Measurements from ENCODE around the gene SLC6A9.

SLC6A9 gene

DNA sequence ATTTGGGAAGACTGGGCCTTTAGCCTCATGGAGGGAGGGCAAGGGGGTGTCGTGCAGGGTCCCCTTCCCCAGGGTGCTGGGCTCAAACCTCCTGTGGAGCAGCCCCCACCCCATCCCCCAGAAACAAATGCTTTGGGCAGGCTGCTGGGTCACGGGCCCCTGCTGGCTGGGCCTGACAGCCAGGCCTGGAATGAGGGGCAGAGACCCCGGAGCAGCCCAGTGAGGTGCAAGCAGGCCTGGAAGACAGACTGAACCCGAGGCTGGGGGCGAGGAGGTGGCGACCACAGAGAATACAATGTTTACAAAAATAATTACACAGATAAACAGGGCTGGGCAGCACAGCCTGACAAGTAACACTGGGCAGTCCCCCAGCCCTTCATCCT lies 34.5 kb downstream of the SLC6A9 start:
- Histone ChIP-seq H4K20me1 (ENCODE audit: low read depth, low read length) (no peaks in the 10 kb centered on the region), H3K79me2 (ENCODE audit: insufficient read depth, low read length) (no peaks in the 10 kb centered on the region), H2AFZ (ENCODE audit: low read depth, low read length, severe bottlenecking) (no peak overlapping the region), H3K36me3 (ENCODE audit: low read length) (no peaks in the 10 kb centered on the region), H3K9ac (ENCODE audit: low read length) (no peak overlapping the region), H3K27me3 (ENCODE audit: low read length) (no peaks in the 10 kb centered on the region), H3K27ac (ENCODE audit: low read depth, low read length) (no peak overlapping the region), H3F3A (ENCODE audit: insufficient read depth) (no peaks in the 10 kb centered on the region), H3K9me3 (ENCODE audit: insufficient read depth, low read length) (no peaks in the 10 kb centered on the region), H3K4me3 (ENCODE audit: insufficient read depth, low read length, poor library complexity, severe bottlenecking) (no peak overlapping the region), H3K9me2 (replicated peaks; ENCODE audit: insufficient read depth, low read length) (no peaks in the 10 kb centered on the region), H3K4me2 (ENCODE audit: low read depth, low read length, poor library complexity, severe bottlenecking) (no peak overlapping the region)
- TF ChIP-seq EZH2phosphoT487 (conservative IDR thresholded peaks at IDR 0.05; ENCODE audit: low read length), result no peak
- TF ChIP-seq, protein P1, sequence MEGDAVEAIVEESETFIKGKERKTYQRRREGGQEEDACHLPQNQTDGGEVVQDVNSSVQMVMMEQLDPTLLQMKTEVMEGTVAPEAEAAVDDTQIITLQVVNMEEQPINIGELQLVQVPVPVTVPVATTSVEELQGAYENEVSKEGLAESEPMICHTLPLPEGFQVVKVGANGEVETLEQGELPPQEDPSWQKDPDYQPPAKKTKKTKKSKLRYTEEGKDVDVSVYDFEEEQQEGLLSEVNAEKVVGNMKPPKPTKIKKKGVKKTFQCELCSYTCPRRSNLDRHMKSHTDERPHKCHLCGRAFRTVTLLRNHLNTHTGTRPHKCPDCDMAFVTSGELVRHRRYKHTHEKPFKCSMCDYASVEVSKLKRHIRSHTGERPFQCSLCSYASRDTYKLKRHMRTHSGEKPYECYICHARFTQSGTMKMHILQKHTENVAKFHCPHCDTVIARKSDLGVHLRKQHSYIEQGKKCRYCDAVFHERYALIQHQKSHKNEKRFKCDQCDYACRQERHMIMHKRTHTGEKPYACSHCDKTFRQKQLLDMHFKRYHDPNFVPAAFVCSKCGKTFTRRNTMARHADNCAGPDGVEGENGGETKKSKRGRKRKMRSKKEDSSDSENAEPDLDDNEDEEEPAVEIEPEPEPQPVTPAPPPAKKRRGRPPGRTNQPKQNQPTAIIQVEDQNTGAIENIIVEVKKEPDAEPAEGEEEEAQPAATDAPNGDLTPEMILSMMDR (IDR thresholded peaks at IDR 0.05; ENCODE audit: insufficient read depth, low read length, poor library complexity, severe bottlenecking), result no peak

DNA sequence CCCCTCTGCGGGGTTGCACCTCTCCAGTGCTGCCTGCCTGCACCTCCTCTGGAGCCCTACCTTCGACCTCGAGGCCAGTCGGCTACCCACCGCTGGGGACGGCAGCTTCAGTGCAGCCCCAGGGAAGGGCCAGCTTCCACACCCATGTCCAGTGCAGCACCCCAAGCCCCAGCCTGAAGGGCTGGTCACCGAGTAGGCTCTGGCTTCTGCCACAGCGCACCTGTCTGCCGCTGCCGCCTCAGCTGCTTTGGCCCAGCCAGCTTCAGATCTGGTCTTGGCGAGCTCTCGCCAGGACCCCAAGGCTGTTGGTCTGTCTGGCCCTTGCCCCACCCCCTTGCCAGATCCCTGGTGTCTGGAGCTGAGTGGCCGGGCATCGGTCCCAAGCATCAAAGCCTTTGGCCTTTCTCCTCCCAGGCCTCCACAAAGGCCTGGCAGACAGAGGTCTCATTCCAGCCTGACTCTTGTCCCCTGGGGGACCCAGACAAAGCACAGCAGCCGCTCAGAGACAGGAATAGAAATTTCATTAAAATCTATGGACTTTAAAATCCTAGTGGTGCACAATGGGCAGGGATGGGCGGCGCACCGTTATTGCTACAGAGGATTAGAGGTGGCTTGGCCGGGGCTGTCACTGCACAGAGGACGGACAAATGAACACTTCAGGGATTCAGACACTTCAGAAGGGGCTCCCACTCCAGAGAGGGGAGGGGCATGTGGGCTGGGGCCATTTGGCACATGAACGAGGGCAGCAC lies 35.1 kb downstream of the SLC6A9 start:
- Histone ChIP-seq H3K27me3 (ENCODE audit: low read length) (no peaks in the 10 kb centered on the region), H3F3A (ENCODE audit: insufficient read depth) (no peaks in the 10 kb centered on the region), H3K79me2 (ENCODE audit: insufficient read depth, low read length) (no peaks in the 10 kb centered on the region), H3K27ac (ENCODE audit: low read depth, low read length) (no peak overlapping the region), H3K4me3 (ENCODE audit: insufficient read depth, low read length, poor library complexity, severe bottlenecking) (no peak overlapping the region), H3K9me3 (ENCODE audit: insufficient read depth, low read length) (no peaks in the 10 kb centered on the region), H3K9ac (ENCODE audit: low read length) (no peak overlapping the region), H2AFZ (ENCODE audit: low read depth, low read length, severe bottlenecking) (no peak overlapping the region), H3K4me2 (ENCODE audit: low read depth, low read length, poor library complexity, severe bottlenecking) (no peak overlapping the region), H4K20me1 (ENCODE audit: low read depth, low read length) (no peaks in the 10 kb centered on the region), H3K9me2 (replicated peaks; ENCODE audit: insufficient read depth, low read length) (no peaks in the 10 kb centered on the region), H3K36me3 (ENCODE audit: low read length) (no peaks in the 10 kb centered on the region)
- TF ChIP-seq EZH2phosphoT487 (conservative IDR thresholded peaks at IDR 0.05; ENCODE audit: low read length), result no peak
- TF ChIP-seq, protein P1 (IDR thresholded peaks at IDR 0.05; ENCODE audit: insufficient read depth, low read length, poor library complexity, severe bottlenecking), result no peak

DNA sequence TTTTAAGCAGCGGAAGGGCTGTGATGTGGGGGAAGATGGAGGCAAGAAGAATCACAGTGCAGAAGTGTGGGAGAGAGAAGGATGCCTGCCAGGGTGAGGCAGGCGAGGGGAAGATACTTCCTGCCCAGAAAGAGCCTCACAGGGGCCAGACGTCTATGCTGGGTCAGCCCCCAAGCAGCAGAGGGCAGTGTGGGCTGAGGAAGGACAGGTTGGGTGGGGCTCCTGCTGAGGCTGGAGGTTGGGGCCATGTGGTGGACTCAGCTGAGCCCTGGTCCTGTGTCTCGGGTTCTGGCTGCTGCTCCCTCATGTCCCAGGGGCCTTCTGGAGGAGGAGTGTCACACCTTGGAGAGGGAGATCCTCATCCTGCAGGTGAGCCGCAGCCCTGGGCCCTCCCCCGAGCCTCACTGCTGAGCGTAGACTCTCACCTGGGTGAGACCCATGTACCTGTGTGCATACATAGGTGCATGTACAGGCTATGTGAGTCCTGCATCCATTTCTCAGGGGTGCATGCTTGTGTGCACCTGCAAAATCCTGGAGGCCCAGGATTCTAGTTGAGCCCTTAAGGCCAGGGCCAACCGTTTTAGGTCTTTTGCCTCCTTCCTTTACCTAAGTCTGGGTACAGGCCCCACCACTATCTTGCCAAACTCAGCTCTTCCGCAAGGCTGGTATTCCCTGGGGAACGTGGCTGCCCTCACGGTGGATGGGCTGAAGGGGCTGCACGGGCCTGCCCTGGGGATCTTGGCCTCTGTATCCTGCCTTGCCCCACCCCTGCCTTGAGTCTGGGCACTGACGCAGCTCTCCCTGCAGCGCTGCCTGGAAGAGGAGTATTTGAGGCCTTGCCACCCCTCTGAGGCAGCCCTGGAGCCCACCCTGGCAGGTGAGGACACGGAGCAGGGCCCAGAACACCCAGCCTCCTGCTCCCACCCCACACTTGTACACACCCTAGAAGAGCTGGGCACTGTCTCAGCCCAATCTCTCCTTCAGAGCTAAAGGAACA lies 36.2 kb downstream of the SLC6A9 start:
- no peak overlapping the region for H3K9ac ChIP-seq (ENCODE audit: low read length)
- H3K9me2 ChIP-seq (replicated peaks; ENCODE audit: insufficient read depth, low read length), result no peaks in the 10 kb centered on the region
- TF ChIP-seq, protein P1 (IDR thresholded peaks at IDR 0.05; ENCODE audit: insufficient read depth, low read length, poor library complexity, severe bottlenecking), result peak; percentile 11
- no peak for TF ChIP-seq EZH2phosphoT487 (conservative IDR thresholded peaks at IDR 0.05; ENCODE audit: low read length)
- 0 out of 2 replicates have a peak, but pooled peaks cover under 1% of the 10 kb centered on the region for H3F3A ChIP-seq (ENCODE audit: insufficient read depth)
- H3K36me3 ChIP-seq (ENCODE audit: low read length), result no peaks in the 10 kb centered on the region
- H3K27me3 ChIP-seq (ENCODE audit: low read length), result no peaks in the 10 kb centered on the region
- no peak overlapping the region for H3K4me3 ChIP-seq (ENCODE audit: insufficient read depth, low read length, poor library complexity, severe bottlenecking)
- no peaks in the 10 kb centered on the region for H4K20me1 ChIP-seq (ENCODE audit: low read depth, low read length)
- no peaks in the 10 kb centered on the region for H3K79me2 ChIP-seq (ENCODE audit: insufficient read depth, low read length)
- H3K4me2 ChIP-seq (ENCODE audit: low read depth, low read length, poor library complexity, severe bottlenecking), result no peak overlapping the region
- H2AFZ ChIP-seq (ENCODE audit: low read depth, low read length, severe bottlenecking), result no peak overlapping the region
- H3K9me3 ChIP-seq (ENCODE audit: insufficient read depth, low read length), result no peaks in the 10 kb centered on the region
- H3K27ac ChIP-seq (ENCODE audit: low read depth, low read length), result no peak overlapping the region

Measured in SU-DHL-6 (cell line).